Activated CD4-positive, alpha-beta T cell treated with anti-CD3 and anti-CD28 coated beads, Interleukin-2, amount 50 U/mL, for 4 hours (primary cell): ENCODE results near the gene MRPL14.
"Not testable (repeated sequence)": the region's sequence is repeated elsewhere in the genome, so short reads cannot be mapped to it uniquely, and the experiment has no call there.

Source experiments
- DNase-seq, 2 experiments: peaks; one replicate each; pipeline ENCODE4 v3.0.0-alpha.2; 2020

MRPL14 gene

DNA sequence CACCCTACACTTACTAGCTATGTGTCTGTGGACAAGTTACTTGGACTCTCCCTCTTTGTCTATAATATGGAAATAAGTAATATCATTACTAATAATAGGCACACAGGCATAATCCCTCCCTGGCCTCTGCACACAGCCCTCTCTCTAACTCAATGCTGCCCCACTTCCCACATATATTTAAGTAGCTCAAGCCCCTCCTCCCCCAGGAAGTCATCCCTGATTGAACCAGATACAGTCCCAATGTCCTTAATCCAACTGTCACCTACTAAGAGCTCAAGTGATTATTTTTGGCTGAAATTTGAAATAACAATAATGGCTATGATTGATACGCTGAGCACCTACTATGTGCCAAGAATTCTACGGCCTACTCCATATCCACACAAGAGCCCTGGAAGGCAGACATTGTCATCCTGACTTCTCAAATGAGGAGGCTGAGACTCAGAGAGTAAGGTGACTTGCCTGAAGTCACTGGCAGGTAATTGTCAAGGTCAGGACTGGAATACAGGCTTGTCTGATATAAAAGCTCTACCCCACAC, 29.4 kb downstream of the MRPL14 start:
- DNase-seq, result no peak

DNA sequence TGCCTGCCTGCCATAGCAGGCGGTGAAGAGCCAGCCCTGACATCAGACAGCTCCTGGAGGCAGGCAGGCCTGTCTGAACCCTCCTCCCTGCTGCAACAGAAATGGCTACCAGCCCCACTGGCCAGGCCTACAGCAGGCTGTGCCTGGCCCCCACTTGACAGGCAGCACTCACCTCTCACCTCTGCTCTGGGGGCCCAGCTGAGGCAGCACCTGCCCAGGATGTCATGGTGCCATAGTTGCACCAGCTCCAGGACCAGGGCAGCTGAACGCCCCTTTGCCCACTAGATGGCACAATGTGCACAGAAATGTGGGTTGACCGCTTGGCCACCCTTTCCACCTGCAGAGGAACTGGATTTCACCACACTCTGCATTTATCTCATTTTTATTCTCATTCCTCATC, 30.6 kb downstream of the MRPL14 start:
- peak; percentile 73 to 75 for DNase-seq

DNA sequence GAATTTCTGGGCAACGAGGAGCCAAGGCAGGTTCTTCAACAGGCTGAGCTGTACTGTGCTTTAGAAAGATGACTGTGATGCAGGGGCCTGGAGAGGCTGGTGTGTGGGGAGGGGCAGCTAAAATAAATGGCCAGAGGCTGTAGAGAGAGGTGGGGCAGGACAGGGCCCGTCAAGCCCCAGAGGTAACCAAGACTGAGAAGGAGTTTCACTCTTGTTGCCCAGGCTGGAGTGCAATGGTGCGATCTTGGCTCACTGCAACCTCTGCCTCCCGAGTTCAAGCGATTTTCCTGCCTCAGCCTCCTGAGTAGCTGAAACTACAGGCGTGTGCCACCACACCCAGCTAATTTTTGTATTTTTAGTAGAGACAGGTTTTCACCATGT, 32.0 kb downstream of the MRPL14 start:
- DNase-seq, result not testable (repeated sequence)

DNA sequence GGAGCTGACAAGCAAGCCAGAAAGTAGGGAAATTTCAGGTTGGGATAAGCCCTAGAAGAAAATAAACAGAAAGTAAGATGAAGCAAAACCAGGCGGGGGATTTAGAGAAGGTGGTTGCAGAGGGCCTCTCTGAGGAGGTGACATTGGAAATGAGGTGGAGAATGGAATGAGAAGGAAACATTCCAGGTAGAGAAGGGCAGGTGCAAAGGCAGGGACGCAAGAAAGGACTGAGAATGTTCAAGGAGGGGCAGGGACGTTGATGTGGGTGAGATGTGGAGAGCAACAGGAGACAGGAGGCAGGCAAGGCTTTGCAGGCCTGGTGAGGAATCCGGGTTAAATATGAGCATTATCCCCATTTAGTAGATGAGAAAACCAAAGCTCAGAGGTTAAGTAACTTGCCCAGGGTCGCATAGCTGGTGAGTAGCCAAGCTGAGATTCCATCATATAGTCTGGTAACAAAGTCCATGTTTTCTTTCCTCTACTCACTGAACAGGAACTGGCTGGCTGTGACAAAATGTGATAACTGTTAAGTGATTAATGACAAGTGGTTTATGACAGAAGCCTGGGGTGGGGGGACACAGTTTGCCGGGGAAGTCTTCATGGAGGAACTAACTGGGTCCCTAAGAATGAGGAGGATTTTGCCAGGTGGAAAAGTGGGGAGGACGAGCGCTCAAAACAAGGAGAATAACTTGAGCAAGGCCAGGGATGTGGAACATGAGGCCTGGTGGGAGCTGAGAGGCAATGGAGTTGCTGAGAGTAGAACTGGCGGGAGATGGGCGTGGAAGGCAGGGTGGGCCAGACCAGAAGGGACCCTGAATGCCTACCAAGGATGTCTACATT, 32.6 kb downstream of the MRPL14 start:
- no peak for DNase-seq

DNA sequence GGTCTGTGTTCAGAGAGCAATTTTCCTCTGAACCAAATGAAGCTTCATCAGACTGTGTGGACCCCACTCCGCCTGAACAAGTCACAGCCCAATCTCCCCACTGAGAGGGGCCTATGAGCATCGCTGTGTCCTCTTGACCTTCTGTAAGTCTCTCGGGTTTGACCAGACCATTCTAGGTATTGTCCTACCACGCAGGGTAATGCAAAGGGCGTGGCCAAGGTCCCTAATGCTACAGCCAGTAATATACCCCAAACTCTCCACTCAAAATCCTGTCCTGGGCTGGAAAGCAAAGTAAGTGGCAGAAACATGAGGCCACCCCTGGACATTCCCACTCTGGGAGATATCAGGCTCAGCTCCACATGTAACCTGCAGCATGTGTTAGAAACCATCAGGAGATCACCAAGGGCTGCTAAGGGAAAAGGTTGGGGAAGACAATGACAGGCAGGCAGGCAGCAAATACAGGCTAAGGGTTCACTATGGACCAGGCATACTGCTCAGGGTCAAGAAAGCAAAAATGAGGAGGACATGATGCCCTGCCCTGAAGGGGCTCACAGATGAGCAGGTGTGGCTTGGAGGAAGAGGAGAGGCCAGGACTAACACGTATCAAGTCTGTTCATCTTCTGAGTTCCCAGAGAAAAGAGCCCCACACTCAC, 33.4 kb downstream of the MRPL14 start:
- DNase-seq, result no peak

DNA sequence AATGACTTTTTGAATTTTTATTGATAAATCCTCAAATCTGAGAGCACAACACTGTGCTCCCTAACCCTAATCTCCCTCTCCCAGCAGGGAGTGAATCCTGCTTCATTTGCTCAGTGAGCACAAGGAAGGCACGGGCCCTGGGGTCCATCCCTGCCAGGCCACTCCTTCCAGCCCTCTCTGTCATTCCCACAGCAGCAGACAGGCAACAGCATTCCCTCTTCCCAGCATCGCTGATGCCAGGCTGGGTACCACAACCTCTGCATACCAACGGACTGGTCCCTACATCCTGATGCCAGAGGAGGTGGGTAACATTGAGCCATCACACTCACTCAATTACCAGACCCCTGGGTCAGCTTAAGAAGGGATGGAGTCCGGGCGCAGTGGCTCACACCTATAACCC, 34.2 kb downstream of the MRPL14 start:
- no peak for DNase-seq

DNA sequence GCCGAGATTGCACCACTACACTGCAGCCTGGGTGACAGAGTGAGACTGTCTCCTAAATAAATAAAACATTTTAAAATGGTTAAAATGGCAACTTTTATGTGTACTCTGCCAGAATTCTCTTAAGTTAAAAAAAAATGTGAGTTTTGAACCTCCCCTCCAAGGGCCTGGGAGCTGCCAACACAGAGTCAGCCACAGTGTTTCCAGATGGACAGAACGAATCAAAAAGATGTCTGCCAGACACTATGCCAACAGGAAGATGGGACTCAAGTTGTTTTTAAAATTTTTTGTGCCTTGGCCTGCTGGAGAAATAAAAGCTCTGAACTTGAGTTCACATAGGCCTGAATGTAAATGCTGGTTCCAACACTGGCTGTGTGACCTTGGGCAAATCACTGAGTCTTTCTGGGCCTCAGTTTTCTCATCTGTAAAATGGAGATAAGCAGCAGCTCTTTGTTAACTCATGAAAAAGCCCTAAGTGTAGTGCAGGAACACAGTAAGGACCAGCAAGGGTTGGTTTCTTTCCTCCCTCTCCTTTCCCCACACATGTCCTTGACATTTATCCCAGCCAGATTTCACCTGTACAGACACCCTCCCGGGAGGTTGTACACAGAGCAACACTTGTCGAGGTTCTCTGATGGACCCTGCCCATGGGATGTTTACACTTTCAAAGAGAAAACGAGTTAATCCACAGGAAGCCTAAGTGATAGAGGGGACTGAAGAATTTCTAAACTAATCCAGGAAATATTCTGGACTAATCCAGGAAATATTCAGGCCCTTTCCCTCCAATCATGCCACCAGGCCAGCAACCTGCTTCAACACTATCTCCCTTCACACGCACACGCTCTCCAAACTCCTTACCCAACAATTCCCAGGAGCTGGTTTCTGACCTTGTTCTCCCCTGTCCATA, 35.0 kb downstream of the MRPL14 start:
- DNase-seq, result no peak

DNA sequence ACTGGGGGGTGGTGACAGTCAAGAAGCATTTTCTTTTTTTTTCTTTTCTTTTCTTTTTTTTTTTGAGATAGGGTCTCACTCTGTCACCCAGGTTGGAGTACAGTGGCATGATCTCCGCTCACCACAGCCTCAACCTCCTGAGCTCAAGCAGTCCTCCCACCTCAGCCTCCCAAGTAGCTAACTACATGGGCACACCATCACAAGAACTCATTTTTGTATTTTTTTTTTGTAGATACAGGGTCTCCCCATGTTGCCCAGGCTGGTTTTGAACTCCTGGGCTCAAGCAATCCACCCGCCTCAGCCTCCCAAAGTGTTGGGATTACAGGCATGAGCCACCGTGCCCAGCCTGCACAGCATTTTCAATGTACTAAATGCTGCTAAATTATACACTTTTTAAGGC, 35.9 kb downstream of the MRPL14 start:
- not testable (repeated sequence) for DNase-seq

DNA sequence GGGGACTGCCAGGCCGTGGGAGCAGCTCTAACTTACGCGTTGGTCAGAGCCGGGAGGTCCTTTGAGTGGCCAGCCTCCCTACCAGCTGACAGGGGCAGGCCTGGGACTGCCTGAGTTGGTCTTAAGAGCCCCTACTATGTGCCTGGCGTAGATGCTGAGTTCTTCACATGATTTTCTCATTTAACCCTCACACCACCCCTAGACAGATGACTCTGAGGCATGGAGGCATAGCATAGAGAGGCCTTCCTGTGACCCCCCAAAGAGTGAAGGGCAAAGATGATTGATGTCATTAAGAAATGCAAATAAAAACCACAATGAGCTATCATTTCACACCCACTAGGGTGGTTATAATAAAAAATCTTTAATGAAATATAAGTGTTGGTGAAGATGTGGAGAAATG, 36.8 kb downstream of the MRPL14 start:
- DNase-seq, result no peak

DNA sequence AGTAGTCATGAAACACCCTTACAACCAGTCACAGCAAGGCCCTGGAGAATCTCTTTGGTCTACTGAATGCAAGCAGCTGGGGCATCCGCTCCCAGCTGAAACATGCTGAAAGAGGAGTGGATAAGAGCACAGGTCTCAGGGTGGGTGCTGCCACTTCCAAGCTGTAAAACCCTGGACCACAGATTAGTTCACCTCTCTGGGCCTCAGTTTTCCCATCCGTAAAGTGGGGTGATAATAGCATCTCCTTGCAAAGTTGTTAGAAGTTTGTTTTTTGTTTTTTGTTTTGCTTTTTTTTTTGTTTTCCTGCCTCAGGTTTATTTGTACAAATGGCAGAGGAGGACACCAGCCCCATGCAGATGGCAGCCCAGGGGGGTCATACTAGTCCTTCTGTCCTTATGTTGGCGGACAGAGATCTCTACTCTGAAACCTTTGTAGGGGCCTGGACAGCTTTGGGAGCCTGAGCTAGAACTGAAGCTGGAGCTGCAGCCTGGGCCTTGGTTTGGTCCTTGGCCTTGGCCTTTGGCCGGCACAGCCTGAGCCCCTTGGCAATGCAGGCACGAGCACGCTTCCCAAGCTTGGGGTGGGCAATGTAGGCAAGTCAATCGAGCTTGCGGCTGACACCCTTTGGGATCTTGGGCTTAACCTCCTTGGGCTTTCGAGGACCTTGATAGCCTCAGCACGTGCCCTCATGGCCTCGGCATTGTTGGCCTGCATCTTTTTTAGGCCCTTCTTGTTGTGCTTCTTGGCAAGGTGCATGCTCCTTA, 38.2 kb downstream of the MRPL14 start:
- DNase-seq, result no peak

DNA sequence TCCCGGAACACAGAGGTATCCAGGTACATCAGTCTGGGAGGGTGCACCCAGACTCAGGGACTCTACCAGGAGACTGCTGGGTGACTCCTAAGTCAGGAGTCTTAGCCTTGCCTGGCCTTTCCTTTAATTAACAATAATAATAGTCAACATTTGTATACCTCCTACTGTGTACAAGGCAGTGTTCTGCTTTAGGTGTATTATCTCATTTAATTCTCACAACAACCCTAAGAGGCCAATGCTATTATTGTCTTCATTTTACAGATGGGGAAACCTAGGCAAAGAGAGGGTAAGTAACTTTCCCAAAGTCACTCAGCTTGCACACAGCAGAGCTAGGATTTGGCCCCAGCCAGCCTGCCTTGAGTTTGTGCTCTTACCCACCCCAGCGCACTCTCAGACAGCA, 39.6 kb downstream of the MRPL14 start:
- DNase-seq, result no peak

DNA sequence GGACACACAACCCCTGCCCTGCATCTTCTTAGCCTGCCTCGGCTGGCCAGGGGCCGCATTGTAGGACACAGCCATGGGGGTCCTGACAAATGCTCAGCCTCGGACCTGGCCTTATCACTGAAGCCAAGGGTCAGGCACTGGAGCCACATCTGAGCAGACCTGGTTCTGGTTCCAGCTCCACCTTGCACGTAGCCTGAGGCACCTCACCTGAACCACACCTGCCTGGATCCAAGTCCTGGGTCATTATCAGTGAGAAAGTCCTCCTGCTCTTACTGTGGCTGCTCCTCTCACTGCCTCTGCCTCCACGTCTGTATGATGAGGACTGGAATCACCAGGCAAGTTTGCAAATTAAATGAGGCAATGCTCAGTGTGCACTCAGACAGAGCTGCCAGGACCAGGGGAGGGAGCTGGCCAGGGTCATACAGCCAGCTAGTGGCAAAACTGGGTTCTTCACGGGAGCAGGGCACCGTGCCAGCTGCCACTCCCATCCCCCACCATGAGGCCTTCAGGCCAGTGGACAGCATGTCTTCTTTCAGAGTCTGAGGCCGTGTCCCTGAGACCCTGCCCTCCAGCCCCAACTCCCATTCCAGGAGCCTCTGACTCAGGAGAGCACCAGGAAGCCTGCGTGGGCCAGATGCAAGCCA, 40.2 kb downstream of the MRPL14 start:
- DNase-seq, result no peak

DNA sequence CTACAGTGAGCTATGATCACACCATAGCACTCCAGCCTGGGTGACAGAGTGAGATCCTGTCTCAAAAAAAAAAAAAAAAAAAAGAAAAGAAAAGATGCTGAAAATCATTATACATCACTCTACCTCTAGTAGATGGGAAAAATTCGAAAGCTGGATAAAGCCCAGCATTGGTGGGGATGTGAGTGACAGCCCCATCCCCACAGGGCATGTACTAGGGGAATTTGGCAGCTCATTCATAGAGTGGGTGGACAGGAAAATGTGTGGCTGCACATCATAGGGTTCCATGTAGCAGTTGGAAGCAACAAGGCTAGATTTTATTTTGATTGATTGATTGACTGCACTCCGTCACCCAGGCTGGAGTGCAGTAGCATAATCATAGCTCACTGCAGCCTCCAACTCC, 42.0 kb downstream of the MRPL14 start:
- no peak for DNase-seq

DNA sequence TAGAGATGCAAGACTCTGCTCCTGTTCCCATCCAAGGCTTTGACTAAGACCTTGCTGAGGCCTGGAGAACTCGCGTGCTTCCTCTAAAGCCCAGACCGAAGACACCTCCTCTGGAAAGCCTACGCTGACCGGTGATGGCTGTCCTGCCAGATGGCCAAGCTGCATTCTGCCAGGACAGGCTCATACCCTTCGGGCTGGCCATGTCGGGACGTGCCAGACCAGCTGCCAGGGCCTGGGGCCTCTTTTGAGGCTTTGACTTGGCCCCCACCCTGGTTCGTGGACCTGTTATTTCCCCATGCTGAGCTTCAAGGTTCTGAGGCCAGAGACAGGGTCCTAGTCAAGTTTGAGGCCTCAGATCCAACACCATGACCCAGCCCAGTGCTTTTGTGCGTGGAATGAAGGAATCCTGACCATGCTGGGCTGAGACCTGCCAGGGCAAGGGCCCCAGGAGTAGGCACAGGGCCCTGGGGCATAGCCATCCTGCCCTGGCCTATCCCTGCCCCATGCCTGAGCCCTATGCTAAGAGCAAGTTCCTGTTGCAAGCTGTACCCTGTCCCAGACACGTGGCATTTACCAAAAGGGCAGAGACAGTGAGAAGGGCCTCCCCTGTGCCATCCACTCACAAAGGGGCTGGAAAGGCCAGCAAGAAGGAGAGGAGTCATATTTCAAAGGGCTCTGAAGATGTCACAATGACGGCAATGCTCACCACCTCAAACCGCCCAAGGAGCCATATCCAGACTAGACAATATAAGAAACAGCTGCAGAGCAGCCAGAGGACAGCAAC, 42.8 kb downstream of the MRPL14 start:
- DNase-seq, result no peak

DNA sequence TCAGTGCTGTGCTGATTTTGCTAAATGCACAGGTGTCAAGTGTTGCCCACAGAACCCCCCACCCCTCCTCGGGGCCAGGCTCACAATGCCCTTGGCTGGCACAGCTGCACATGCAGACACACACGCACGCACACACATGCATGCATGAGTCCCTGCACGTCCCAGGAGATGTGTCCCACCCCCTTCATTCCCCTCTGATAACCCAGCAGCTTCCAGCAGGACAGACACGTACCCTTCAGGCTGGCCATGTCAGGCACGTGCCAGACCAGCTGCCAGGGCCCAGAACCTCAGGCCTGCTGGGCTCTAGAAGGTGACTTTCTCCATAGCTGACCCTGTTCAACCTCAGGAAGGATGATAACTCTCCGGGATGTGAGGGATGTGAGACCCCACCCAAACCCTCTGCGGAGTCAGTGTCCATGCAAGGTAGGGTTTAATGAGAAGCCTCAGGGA, 44.4 kb downstream of the MRPL14 start:
- no peak for DNase-seq

DNA sequence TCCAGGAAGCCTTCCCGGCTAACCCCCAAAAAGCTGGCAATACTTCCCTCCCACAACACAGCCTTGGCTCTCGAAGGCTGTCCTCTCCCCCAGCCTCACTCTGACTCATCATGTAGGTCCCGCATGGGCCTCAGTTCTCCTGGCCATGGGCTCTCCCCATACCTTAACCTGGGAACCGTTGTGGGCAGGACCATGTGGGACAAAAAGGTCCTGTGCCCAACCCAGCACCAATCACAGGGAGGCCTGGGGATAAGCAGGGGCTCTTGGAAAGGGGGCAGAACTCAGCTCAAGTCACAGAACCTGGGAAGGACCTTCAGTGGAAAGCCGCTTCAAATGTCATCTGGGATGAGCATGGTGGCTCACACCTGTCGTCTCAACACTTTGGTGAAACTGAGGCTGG, 45.5 kb downstream of the MRPL14 start:
- no peak for DNase-seq

DNA sequence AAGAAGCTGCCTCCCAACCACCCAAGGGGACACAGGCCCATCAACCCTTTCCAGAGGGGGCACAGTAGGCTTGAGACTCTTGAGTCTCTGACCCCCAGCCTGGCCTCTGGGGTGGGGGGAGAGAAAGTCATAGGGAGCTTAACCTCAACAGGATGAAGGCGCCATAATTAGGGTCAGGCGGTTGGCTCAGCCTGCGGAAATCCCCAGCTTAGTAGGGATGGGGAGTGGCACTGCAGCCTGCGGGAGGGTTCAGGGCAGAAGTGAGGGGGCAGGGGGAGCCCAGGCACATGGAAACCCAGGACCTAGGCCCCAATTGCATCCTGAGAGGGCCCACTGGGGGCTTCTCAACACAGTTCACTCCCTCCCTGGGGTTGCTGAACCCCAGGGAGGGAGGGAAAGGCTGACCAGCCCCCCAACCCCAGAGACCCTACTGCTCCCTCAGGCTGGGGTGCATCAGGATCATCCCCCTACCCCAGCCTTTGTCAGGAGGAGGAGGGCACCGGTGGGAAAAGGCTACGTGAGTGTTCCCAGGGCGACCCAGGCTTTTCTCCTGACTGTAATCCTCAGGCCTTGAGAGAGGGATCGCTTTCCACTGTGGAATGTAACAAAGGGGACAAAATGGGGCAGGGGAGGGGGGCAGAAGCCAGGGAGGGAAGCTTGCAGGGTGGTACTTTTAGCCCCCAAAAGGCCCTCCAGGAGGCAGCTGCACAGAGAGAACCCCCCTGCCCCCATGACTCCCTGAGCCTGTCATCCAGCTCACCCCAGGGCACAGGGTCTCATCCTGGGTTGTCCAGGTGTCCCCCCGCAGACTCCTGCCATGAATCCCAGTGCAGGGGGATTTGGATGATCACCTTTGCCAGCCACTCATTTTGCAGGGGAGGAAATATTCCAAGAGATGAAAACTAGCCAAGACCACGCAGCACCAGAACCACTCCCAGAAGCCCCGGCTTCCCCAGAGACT, 46.4 kb downstream of the MRPL14 start:
- no peak for DNase-seq

DNA sequence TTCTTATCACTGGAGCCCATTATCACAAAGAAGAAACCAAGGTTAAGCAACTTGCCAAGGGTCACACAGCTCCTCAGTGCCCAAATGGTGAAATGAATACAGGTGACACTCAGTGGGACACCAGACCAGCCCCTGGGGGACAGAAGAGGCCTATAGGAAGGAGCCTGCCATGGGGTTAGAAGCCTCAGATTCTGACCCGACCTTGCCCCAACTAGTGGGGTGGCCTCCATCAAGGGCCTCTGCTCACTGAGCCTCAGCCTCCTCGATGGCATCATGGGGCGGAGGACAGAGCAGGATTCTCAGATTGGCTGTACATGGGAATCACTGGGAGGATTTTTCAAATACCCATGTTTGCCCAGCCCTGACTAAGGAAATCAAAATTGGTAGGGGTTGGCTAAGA, 47.6 kb downstream of the MRPL14 start:
- no peak for DNase-seq

DNA sequence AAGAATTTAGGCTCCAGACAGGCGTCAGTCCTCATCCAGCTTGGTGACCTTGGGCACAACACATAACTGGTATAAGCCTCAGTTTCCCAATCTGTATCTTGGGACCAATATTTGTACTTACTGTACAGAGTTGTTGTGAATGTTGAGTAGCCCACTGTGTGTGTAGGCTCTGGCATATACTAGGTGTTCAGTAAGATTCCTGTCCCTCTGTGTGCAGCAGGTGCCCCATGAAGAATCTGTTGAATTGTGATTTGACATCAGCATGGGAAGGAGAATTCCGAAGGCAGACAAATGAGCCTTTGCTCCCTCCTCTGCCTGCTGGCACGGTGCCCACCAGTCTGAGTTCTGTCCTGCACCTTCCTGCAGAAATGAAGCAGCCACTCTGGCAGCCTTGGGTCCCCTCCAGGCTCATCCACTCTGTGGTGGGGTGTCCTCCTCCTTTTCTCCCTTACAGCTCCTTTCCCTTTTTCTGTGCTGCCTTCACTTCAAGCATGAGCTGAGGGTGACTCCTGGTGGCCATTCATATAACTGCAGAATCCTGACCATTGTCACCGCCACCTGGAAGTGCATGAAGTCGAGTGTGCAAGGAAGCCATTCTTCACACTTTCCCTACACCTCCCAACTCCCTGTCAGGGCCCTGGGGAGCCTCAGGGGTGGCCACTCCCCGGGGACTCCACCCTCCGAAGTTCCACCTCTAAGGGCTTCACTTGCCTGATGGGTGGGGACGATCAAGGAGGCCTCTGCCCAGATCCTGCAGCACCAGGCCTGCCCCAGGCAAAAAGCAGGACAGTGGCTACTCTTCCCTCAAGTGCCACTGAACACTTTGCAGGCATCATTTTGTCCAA, 48.2 kb downstream of the MRPL14 start:
- DNase-seq, result peak; percentile 61 to 69
